Stimulated activated CD8-positive, alpha-beta memory T cell treated with anti-CD3 and anti-CD28 coated beads, Interleukin-4, amount 100 ng/mL, for 4 hours (primary cell): Measurements from ENCODE around the gene SASH3.

Experiments used
- DNase-seq, 2 donors: peaks; one replicate each; pipeline ENCODE4 v3.0.0-alpha.2; 2020; ENCODE audit warnings: low read depth in 2 of 2, low spot score in 1 of 2

Gene SASH3

DNA sequence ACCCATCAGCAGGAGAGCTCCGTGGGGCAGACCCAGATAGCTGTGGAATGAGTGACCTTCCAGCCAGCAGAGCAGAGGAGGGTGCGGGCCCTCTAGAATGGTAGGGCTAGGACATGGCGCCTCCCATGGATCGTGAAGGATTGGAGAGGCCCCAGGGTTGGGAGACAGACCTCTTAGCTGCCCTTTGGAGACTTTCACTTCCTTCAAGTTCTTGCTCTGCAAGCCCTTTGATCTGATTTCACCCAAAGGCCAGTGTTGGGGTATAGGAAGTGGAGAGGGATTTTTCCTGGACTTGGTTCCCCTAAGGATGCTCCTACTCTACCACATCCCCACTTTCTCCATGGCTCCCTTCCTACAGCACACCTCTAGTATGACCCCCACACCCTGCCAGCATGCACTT is 3.0 kb downstream of the SASH3 start:
- no peak for DNase-seq

DNA sequence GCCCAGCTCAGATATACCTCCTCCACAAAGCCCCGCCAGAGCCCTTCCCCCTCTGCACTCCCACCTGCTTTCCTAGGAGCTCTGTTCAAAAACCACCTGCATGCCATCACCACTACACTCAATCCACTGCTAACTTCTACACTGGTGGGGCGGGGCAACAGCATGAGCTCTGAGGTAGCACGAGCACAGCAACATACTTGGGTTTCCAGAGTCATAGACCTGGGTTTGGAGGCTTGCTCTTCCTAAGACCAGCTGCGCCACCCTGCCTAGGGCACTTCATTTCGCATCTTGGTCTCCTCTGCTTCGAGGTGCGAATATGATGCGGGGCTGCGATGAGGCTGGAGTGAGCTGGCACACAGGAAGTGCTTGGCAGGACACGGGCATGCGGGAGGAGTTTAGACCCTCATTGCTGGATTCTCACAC is 3.6 kb downstream of the SASH3 start:
- DNase-seq: no peak

DNA sequence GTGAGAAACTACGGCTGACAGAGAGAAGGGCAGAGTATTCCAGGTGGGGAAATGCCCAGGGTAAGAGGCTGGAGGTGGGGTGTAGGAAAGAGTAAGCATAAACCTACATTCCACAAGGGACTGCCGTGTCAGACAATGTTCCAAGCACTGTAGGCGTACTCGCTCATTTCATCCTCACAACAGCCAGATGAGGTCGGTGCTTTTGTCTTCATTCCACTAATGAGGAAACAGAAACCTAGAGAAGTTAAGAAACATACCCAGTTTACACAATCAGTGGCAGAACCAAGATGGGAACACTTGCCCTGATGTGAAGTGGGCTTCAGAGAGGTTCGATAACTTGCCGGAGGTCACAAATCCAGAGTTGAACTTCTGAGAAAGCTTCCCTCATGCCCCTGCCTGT is 4.6 kb downstream of the SASH3 start:
- DNase-seq: no peak

DNA sequence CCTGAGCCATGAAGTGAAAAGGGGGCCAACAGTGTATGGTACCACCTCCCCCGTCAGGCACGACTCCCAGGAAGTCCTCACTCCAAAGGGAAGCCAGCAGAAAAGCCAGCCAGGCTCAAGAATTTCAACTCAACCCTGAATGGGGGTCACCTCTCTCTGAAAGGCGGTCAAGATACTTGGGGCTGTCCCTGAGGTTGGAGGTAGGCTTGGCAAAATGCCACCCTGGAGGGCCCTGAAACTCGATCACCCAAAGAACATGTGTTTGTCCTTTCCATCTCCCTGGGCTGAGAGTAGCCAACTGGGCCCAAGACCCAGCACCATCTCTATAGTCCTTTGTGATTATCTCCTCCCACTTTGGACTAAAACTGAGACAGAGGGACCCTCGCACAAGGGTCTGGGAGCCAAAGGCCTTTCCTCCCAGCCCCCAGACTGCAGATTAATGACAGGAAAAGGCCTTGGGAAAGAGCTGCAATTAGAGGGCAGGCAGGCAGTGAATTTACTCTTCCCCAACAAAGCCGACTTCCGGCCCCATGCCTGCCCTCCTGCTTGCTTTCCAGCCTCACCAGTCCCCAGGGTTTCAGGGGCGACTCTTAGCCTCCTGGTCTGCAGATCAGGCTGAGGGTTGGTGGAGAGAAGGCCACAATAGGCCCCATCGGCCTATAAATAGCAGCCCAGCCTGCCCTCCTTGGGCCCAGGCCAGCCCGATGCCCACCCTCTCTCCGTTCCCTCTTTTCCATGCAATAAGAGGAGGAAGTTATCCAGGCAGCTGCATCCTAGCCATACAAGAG is 5.6 kb downstream of the SASH3 start:
- DNase-seq: no peak

DNA sequence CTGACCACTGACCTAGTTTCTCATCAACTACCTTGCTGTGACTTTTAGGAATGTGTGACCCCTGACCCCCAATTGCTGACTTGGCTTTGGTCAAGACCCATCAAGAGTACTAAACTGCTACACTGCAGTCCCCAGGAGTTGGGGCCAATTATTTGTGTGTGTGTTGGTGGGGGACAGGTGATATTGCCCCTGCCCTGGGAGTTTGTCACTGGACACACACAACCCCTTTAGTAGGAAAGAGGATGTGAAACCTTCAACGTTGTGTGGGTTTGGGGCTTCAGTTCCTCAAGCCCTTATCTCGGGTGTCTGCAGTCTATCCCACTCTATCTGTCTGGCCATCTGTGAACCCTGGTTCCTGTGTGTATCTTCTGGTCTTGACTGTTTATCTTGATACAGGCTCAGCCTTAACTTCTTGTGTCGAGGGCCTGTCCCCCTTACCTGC is 6.5 kb downstream of the SASH3 start:
- no peak for DNase-seq

DNA sequence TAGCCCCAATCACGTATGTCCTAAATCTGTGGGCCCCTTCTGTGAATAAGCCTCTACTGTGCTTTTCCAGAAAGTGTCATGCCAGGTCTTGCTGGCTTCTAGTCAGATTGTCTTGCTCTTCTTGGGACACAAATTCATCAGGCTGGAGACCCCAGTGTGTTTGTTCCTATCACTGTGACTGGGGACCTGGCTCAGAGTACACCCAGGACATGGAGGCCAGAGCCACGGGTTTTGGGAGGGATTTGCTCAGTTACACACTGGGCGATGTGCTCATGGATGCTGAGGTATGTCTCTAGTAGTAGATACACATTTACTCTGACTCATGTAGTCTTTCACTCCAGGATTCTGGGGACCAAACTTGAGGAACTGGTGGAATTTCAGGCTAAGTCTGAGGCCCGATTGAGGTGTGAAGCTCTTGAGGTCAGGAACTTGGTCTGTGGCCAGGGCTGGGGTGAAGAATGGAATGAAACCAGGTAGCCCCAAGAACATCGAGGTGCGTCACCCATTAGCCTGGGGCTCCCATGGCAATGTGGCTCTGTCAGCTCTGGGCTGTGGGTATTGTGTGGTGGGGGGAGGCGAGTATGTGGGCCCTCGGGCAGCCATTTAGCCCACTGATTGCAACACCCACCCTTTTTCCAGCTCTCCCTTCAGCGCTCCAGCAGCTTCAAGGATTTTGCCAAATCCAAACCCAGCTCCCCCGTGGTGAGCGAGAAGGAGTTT is 7.7 kb downstream of the SASH3 start:
- no peak for DNase-seq

DNA sequence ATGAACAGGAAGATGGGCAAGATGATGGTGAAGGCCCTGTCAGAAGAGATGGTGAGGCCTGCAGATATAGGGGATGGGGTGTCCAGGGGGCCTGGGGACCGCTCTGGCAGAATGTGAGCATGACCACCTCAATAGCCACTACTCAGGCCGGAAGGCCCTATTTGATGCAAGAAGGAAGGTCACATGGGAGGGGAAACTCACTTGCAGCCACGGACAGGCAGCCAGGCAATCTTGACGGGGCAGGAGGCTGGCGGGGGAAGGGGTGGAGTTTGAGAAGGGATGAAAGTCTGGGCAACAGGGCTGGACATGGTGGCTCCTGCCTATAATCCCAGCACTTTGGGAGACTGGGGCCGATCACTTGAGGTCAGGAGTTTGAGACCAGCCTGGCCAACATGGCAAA is 8.8 kb downstream of the SASH3 start:
- no peak for DNase-seq

DNA sequence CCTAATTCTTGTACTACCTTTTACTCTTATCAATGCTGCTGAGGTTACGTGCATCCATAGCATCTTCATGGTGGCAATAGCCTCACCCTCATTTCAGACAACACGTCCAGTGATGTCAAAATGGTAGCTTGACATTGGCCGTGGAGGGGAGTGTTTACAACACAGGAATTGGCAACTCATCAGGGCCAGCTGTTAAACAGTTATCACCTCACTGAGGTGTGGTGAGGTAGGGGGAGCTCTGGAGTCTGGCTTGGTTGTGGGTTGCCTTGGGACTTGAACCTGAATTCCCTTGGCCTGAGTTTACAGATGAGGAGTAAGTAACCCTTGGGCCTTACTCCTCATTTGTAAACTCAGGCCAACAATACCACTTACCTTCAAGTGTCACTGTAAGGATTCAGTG is 10.4 kb downstream of the SASH3 start:
- DNase-seq: no peak

DNA sequence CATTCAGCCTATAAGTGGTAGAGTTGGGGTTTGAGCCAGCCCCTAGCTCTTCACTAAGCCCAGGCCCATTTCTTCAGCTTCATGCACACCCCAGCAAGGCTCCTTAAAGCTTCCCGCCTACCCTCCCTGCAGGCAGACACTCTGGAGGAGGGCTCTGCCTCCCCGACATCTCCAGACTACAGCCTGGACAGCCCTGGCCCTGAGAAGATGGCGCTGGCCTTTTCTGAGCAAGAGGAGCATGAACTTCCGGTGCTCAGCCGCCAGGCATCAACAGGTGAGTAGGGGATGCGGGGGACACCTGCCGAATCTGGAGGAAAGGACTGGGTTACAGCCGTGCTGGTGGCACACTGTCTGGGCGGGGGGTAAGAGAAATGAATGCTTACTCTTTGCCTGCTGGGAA is 11.1 kb downstream of the SASH3 start:
- DNase-seq: no peak

DNA sequence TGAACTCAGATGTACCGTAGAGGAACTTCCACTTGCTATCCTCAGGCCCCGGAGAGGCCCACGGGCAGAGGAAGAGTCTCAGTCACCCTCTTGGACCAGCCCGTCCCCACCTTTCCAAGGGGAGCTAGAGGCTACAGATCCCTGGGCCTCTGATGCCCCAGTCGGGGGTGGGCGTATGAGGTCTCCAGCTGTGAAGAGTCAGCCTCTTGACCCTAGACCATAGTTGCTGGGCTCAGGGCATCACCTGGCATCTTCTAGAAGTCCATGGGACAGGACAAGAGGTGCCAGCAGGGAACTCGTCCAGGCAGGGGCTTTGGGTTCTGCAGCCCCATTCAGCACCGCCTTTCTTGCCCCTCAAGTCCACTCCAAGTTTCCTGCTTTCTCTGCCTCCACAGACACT is 11.6 kb downstream of the SASH3 start:
- no peak for DNase-seq

DNA sequence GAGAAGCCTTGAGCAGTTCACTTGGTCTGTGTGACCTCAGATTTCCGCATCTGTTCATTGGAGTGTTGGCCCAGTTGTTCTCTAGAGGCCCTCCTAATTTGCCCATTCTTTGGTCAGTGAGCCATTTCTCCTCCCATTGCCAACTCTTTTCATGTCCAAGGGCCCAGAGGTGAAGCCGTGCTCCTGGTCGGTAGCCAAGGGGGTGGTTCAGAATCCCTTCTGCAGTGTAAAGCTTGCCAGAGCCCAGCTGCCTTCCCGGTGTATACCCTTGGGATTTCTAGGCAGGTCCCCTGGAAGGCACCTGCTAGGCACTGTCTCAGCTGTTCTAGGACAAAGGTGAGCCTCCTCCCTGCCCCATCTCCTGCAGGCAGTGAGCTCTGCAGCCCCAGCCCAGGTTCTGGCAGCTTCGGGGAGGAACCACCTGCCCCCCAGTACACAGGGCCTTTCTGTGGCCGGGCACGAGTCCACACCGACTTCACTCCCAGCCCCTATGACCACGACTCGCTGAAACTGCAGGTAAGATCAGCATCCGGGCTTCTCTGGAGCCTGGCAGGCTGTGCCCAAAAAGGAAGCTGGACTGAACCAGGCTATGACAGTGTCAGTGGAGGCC is 12.3 kb downstream of the SASH3 start:
- DNase-seq: no peak

DNA sequence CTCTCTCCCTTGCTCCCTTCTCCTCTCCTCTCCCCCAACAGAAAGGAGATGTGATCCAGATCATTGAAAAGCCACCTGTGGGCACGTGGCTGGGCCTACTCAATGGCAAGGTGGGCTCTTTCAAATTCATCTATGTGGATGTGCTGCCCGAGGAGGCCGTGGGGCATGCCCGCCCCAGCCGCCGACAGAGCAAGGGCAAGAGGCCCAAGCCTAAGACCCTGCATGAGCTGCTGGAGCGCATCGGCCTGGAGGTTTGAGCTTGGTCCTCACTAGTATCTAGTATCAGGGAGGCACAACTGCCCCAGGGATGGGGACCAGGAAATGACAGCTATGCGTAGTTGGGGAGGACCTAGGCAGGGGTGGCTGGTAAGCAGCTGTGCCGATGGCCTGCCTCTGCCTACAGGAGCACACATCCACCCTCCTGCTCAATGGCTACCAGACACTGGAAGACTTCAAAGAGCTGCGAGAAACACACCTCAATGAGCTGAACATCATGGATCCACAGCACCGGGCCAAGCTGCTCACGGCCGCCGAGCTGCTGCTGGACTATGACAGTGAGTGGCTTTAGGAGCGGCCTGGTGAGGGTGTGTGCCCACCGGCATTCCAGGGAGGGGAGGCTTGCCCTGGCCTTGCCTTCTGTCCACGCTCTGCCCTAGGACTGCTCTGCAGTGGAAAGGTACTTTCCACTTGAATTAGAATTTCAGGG is 13.0 kb downstream of the SASH3 start:
- DNase-seq: no peak

DNA sequence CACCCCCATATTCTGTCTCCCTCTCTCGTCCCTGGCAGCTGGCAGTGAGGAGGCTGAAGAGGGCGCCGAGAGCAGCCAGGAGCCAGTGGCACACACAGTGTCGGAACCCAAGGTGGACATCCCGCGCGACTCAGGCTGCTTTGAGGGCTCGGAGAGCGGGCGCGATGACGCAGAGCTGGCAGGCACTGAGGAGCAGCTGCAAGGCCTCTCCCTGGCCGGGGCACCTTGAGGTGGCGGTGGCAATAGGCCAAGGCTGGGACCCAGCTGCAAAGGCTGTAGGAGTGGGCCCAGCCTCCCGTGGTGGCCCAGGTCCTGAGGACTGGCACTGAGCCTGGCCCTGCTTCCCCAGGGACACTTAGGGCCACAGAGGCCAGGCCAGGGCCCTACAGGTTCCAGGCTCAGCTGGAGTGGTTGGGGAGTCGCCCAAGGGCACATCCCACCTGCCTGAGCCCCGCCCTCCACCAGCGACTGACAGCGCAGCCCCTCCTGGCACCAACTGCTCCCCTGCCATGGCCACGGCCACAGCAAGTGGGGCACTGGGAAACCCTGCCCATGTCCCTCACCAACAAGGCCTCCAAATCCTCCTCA is 13.9 kb downstream of the SASH3 start:
- DNase-seq: no peak

DNA sequence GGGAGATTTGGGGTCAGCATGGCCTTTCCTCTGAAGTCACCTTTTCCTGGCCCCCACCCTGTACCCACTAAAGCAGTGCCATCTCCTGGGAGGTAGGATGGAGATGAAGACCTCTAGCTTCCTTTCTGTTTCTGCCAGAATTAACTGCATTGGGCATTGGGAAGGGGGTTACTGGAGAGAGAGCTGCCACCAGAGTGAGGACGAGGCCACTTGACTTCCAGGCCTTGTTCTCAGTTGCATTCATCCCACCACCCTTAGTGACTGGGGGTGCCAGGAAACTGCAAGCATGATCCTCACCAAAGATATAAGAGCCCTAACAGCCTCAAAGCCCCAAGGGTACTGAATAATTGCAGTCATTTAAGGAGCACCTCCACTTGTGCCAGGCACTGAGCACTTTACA is 15.8 kb downstream of the SASH3 start:
- DNase-seq: no peak

DNA sequence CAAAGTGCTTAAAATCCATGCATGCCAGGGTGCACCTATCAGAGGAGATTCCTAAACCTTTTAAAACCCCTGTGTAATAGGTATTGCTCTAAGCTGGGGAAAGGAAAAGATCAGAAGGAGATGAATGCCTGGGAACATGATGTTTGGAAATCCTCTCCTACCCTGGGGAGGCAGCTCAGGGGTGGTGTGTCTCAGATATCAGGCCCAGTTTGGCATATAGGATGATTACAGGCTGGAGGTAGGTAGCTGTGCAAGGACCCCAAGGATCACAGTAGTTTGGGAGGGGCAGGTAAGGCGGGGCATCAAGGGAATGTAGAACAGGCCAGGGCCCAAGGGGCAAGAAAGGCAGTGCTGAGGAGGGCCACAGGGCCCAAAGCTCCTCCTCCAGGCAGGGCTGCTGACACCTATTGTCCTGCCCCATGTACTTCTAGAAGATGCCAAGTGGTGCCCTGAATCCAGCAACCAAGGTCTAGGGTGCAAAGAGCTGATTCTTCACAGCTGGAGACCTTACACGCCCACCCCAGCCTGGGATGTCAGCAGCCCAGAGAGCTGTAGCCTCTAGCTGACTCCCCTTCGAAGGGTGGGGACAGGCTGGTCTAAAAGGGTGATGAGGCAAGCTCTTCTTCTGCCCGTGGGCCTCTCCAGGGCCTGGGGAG is 17.6 kb downstream of the SASH3 start:
- DNase-seq: no peak

DNA sequence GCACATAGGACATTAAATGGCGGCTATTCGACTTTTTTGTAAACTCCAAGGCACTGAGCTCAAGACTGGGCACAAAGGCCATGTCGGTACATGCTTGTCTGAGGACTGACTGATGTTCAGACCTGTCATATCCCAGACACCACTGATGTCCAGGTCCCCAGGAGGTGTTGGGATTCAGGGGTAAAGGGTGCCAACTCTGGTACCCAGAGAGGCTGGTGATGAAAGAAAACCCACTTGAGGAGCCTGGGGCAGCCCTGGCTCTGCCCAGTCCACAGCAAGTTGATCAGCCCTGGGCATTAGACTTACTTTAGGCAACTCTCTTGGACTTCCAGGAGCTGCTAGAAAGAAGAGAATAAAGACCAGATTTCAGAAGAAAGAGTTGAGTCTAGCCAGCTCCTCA is 18.7 kb downstream of the SASH3 start:
- DNase-seq: no peak

DNA sequence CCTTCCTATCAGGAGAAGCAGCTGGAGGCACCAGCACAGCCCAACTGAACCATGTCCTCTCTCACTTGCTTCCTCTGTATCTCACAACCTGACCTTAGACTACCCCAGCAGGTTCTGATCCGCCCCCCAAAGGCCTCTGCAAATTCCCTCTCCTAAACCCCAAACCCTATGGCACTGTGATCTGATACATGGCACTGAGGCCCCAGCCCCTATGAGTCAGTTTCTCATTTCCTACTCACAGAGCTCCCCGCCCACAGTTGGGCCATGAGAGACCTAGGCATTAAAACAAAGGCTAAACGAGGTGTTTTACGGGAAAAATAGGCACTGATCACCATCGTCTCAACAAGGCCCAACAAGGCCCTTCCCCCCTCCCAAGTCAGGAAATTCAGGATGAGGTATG is 19.1 kb downstream of the SASH3 start:
- no peak for DNase-seq

DNA sequence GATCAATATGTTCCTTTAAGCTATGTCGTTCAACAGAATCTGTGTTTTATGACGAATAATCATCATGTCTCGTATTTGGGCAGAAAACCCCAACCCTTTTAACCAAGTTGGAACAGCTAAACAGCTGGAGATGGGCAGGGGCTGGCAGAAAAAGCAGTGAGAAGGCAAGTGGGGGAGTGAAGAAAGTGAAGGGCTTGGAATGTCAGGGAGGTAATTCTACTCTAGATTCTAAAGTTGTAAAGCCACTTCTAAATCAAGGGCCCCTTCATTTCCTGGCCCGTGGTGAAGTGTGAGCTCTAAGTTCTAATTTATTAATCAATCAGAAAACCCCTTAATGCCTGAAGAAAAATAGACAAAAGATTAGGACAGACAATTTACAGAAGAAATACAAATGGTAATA is 20.4 kb downstream of the SASH3 start:
- no peak for DNase-seq

DNA sequence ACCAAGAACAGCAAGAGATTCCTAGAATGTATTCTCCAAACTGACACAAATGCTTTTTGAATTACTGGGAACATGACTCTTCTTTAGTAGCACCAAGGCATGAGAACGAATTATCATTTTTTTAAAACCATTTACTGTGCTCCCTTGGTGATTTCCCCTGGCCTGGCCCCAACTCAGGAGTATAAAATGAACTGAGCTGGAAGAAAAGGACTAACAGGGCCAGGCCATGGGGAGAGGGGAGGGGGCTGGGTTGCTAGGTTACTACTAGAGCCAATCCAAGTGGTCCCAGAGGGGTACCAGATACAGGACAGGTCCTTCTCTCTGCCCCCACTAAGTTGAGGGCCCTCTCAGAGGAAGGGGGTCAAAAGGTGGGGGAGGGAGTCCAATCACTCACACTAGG is 23.1 kb downstream of the SASH3 start:
- DNase-seq: no peak

DNA sequence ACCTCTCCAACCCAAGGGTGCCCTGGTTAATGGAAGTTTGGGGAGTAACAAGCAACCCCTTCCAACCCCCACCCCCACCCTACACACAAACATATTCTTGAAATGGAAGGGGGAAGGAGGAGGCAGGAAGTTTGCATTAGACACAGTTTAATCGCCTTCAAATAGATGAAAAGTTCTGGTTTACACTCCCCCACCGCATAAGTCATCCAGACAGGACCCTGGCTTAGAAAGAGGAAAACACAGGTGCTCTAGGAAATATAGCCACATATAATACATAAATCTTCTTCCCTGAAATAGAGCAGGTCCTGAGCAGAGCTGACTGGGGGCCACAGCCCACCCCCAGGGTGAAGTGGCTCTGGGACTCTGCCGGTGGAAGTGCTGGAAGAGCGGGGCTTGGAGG is 25.1 kb downstream of the SASH3 start:
- DNase-seq: no peak
